Measurements from ENCODE around the gene KYAT1. TPM values are rescaled to one million over a fixed set of nuclear protein-coding genes. Genes with fewer than 3 reads are reported as not detected.

Gene KYAT1
- total RNA-seq, 1 experiment from 2014 or later = 7.8 TPM

- peaks cover 6% of the 10 kb centered on the region for H3K36me3 Mint-ChIP-seq (ENCODE audit: insufficient read depth, unreplicated experiment)
- no peak overlapping the region for H3K4me3 Mint-ChIP-seq (ENCODE audit: unreplicated experiment)
- no TSS peak for BruUV-seq (replicated peaks)
- no peaks in the 10 kb centered on the region for H3K9me3 Mint-ChIP-seq (ENCODE audit: unreplicated experiment)
- ChIA-PET POLR2A (no interaction called here), CTCF (no interaction called here)
- Histone ChIP-seq H3K9me3 (no peaks in the 10 kb centered on the region), H3K4me1 (no peaks in the 10 kb centered on the region), H3K27me3 (replicated peaks; ENCODE audit: control insufficient read depth, insufficient read depth, low read length) (no peaks in the 10 kb centered on the region), H3K4me3 (ENCODE audit: low read depth, low read length) (no peak overlapping the region), H3K36me3 (ENCODE audit: control insufficient read depth, insufficient read depth, low read length) (peaks cover 1% of the 10 kb centered on the region; the same call in 1 of the 2 replicates)
- H3K27me3 Mint-ChIP-seq (ENCODE audit: insufficient read depth, unreplicated experiment) = no peaks in the 10 kb centered on the region
- no peaks in the 10 kb centered on the region for H3K4me1 Mint-ChIP-seq (ENCODE audit: low read depth, unreplicated experiment)
- intact Hi-C loops (cut with micrococcal nuclease; ENCODE audit: unreplicated experiment) = no loop called here
- H3K27ac Mint-ChIP-seq (ENCODE audit: unreplicated experiment) = no peak overlapping the region
- no peak for DNase-seq
- TF ChIP-seq CTCF (IDR thresholded peaks at IDR 0.05; ENCODE audit: insufficient read depth in 1 of 2, low read depth in 1 of 2, low read length in 1 of 2, severe bottlenecking in 1 of 2, unreplicated experiment in 1 of 2) = no peak
Measured at GRCh38 chr9:128903079-128903461, 21.3 kb upstream of the KYAT1 start.

DNA sequence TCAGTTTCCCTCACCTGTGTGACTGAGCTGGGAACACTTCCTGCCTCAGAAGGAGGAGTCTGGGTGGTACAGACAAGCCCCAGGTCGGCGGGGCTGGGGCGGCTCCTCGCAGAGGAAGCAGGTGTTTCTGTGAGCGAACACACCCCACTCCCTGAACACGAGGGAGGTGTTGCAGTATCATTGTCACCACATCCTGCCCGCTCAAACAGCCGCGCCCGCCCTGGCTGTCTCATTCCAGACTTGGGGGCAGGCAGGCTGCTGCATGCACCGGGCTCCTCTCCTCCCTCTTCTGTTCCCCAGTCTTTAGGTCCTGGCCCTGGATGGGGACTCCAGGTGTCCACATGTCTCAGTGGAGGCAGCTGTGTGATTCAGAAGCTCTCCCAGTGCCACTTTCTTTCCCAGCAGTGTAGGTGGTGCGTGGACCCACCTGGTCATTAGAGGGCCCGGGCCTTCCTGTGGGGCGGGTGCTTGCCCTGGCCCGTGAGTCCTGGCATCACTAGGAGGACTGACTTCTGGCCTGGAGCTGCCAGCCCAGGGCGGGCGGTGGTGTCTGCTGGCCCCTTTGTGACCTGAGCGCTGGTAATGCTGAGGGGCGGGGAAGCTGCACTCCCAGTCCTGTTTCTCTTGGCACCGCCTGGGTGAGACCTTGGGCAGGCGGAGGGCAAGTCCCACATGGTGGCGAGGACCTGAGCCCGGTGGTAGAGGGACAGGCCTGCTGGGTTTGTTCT, 20.8 kb upstream of the KYAT1 start:
- H3K4me1 ChIP-seq = no peaks in the 10 kb centered on the region
- H3K4me3 ChIP-seq (ENCODE audit: low read depth, low read length) = no peak overlapping the region
- no peak for DNase-seq
- H3K9me3 Mint-ChIP-seq (ENCODE audit: unreplicated experiment) = no peaks in the 10 kb centered on the region
- no peaks in the 10 kb centered on the region for H3K27me3 ChIP-seq (replicated peaks; ENCODE audit: control insufficient read depth, insufficient read depth, low read length)
- ChIA-PET POLR2A (no interaction called here), CTCF (no interaction called here)
- TF ChIP-seq CTCF (IDR thresholded peaks at IDR 0.05; ENCODE audit: insufficient read depth in 1 of 2, low read depth in 1 of 2, low read length in 1 of 2, severe bottlenecking in 1 of 2, unreplicated experiment in 1 of 2) = no peak
- no peaks in the 10 kb centered on the region for H3K9me3 ChIP-seq
- H3K27ac Mint-ChIP-seq (ENCODE audit: unreplicated experiment) = no peak overlapping the region
- H3K4me3 Mint-ChIP-seq (ENCODE audit: unreplicated experiment) = no peak overlapping the region
- no peaks in the 10 kb centered on the region for H3K4me1 Mint-ChIP-seq (ENCODE audit: low read depth, unreplicated experiment)
- H3K36me3 Mint-ChIP-seq (ENCODE audit: insufficient read depth, unreplicated experiment) = peaks cover 6% of the 10 kb centered on the region
- no TSS peak for BruUV-seq (replicated peaks)
- H3K36me3 ChIP-seq (ENCODE audit: control insufficient read depth, insufficient read depth, low read length) = no peaks in the 10 kb centered on the region; the same call in 1 of the 2 replicates
- H3K27me3 Mint-ChIP-seq (ENCODE audit: insufficient read depth, unreplicated experiment) = no peaks in the 10 kb centered on the region
- intact Hi-C loops (cut with micrococcal nuclease; ENCODE audit: unreplicated experiment) = no loop called here

DNA sequence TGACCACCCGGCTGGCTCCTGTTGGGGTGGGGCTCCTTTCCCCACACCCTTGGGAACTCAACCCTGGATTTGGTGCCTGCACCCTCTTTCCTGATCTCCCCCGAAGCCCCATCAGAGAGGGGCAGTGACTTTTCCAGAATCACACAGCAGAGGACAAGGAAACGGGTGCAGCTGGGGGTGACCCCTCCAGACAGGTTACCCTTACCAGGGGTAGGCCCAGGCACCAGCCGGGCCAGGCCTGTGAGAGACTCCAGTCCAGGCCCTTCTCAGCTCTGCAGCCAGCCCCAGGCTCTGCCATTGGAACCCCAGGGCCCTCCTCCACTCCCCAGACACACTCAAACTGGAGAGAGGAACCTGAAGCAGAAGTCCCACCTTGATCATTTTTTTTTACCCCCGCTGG, 20.1 kb upstream of the KYAT1 start:
- Mint-ChIP-seq H3K36me3 (ENCODE audit: insufficient read depth, unreplicated experiment) (peaks cover 6% of the 10 kb centered on the region), H3K9me3 (ENCODE audit: unreplicated experiment) (no peaks in the 10 kb centered on the region), H3K27ac (ENCODE audit: unreplicated experiment) (no peak overlapping the region), H3K4me3 (ENCODE audit: unreplicated experiment) (no peak overlapping the region), H3K4me1 (ENCODE audit: low read depth, unreplicated experiment) (no peaks in the 10 kb centered on the region), H3K27me3 (ENCODE audit: insufficient read depth, unreplicated experiment) (no peaks in the 10 kb centered on the region)
- H3K4me1 ChIP-seq = no peaks in the 10 kb centered on the region
- H3K36me3 ChIP-seq (ENCODE audit: control insufficient read depth, insufficient read depth, low read length) = no peaks in the 10 kb centered on the region
- no peak overlapping the region for H3K4me3 ChIP-seq (ENCODE audit: low read depth, low read length)
- POLR2A ChIA-PET = no interaction called here
- no peaks in the 10 kb centered on the region for H3K9me3 ChIP-seq
- CTCF ChIA-PET = no interaction called here
- DNase-seq = no peak
- intact Hi-C loops (cut with micrococcal nuclease; ENCODE audit: unreplicated experiment) = no loop called here
- no peaks in the 10 kb centered on the region for H3K27me3 ChIP-seq (replicated peaks; ENCODE audit: control insufficient read depth, insufficient read depth, low read length)
- no peak for TF ChIP-seq CTCF (IDR thresholded peaks at IDR 0.05; ENCODE audit: insufficient read depth in 1 of 2, low read depth in 1 of 2, low read length in 1 of 2, severe bottlenecking in 1 of 2, unreplicated experiment in 1 of 2)
- BruUV-seq (replicated peaks) = no TSS peak

Data from Caco-2 (cell line).